ENCODE measurements around the gene POU5F2.

POU5F2 gene

GRCh38 chr5:93716453-93716852, 24.9 kb downstream of the POU5F2 start:
- DNase-seq: no peak

GRCh38 chr5:93715761-93716160, 25.6 kb downstream of the POU5F2 start:
- DNase-seq: no peak

- no peak for DNase-seq
Measured at GRCh38 chr5:93715327-93715726, 26.1 kb downstream of the POU5F2 start.

GRCh38 chr5:93708442-93708841, 33.0 kb downstream of the POU5F2 start:
- no peak for DNase-seq

GRCh38 chr5:93705896-93706295, 35.5 kb downstream of the POU5F2 start:
- no peak for DNase-seq

DNA sequence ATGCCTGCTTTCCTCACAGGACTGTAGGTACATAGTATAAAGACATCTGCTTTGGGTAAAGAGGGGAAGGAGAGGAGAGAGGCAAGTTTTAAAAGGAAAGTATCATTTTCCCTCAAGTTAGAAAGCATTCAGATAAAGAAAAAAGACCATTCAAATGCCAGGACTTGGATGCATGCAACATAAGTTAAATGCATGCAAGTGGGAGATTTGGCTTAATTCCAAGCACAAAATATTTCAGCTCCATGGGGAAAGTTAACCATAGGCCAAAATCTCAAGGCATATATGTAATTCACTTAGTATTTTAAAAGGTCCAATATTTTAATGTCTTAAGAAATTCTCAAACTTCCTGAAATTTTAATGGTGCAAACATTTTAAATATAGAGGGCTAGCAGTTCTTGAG, 36.4 kb downstream of the POU5F2 start:
- no peak for DNase-seq

GRCh38 chr5:93691997-93692396, 49.4 kb downstream of the POU5F2 start:
- DNase-seq: no peak

All from anterior cingulate cortex (tissue), 58 donors.